Effector CD4-positive, alpha-beta T cell (primary cell): ENCODE measurements around the gene CDNF.
A peak's percentile ranks its signal among the peaks of the same experiment; 100 is the strongest.
"Not testable (repeated sequence)": the region's sequence is repeated elsewhere in the genome, so short reads cannot be mapped to it uniquely, and the experiment has no call there.

ENCODE experiments used
- DNase-seq: peaks from one replicate; pipeline ENCODE4 v3.0.0-alpha.2; 2020
- total RNA-seq: gene quantifications from one replicate; lab custom pipeline; 2026; lab: John Stamatoyannopoulos, UW

CDNF gene
- total RNA-seq: 2.1 reads per million, percentile 4 among the genes with 10 or more reads in this experiment

DNA sequence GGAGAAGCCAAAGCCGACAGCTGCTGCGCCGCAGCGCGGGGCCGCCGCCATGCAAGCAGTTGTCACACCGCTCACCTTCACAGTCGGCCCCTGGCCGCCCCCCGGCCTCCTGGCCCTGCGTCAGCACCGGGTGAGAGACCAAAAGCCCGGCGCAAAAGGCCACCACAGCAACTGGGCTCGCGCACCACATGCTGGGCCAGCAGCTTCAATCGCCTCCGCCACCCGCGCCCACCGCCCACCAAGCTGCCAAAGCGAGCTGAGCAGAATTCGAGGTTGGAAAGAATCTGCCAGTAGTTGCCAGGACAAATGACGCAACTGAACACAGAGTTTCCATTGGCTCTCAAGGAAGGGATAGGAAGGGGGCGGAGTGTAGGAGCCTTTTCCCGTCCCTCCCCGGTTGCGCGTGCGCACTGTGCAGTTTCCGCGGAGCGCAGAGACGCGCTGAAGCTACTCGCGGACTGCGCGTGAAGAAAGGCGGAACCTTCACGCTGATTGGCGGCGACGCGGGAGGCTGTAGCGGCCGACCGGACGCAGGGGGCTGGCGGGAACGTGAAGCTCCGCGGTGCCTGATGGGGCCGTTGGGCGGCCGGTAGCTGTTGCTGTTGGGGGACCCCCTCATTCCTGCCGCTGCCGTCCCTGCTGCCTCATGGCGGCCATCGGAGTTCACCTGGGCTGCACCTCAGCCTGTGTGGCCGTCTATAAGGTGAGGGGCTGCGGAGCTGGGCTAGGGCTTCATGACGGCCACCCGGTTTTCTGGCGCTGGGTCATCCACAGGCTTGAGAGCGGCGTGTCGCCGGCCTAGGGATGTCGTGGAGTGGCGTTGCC lies at the start of gene CDNF, which contains the start of the genes HSPA14 and MSANTD7:
Gene CDNF (minus strand): TSS at position 281 of the 825 bp plus-strand sequence. CDS start 91 bp downstream, at position 190.
Gene HSPA14 (plus strand): TSS at position 550 of the 825 bp plus-strand sequence. CDS start 97 bp downstream, at position 647.
Gene MSANTD7 (plus strand): TSS at position 550 of the 825 bp plus-strand sequence. CDS start 3,979 bp downstream, outside the sequence.
- DNase-seq: peak; percentile 100

DNA sequence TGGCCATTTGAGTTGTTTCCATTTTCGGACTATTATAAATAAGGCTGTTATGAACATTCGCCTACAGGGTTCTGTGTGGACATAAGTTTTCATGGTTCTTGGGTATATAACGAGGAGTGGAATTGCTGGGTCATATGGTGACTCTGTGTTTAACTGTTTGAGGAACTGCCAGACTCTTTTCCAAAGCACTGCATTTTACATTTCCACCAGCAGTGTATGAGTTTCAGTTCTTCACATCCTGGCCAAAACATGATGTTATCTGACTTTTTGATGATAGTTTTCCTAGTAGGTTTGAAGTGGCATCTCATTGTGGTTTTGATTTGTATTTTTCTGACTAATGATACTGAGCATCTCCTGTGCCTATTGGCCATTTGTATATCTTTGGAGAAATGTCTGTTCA lies 46.2 kb upstream of the CDNF start:
- DNase-seq: no peak

DNA sequence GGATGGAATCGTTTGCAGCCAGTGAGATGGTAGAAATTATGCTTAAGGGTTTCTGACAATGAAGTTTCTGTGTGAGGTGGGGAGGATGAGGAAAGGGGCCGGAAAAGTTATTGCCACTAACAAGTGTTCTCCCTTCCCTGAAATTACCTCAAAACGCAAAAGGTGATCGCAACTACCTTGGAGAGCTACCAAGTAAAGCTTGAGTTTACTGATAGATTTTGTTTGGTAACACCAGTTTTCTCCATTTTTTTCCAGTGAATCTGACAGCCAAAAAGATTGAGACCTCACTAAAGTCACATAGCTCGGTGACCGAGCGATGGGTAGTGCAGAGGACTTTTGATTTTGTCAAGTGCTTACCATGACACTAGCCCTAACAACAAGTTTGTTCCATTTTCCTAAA lies 42.4 kb upstream of the CDNF start:
- DNase-seq: no peak

DNA sequence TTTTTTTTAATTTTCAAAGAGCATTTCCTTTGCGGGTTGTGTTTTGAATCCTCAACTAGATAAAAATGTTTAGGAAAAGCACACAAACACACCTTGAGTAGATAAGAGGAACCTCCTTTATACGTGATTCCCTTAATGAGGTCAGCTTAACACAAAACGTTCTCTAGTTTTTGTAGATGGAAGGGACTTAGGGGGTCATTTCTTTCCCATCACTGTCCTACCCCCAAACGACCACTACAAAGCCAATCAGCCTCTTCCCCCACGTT lies 42.0 kb upstream of the CDNF start:
- no peak for DNase-seq

DNA sequence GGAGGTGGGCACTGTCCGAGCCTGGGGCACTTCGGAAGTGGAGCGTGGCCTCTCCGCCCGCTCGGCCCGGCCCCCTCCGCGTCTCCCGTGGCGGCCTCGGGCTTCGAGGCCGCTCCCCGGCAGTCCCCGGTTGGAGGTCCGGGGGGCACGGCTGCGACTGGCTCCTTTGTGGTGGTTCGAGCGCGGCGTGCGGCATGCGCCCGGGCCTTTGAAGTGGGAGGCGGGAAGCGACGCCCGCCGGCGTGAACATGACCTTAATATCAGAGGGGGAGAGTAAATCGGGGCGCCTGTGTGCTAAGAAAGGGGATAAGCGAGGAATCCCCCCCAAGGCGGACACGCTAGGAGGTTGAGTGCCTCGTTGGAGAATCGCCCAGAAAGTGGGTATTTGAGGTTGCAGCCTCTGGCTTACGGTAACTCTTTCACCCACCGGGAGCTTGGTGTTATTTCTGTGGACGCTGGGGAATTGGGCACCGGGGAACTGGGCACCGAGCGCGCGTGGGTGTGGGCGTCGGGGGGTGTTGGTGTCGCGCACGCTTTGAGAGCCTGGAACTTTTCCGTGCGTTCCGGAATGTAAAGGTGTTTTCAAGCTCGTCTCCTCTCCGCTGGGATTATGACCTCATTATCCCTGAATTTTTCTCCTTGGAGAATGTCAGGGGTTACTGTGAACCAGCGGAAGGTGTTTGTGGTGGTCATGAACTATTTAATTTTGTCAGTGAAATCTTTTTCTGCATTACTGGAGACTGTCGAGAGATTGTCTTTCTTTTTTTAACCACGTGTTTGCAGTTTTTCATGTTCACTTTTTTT lies 41.5 kb upstream of the CDNF start:
- DNase-seq: peak; percentile 13

DNA sequence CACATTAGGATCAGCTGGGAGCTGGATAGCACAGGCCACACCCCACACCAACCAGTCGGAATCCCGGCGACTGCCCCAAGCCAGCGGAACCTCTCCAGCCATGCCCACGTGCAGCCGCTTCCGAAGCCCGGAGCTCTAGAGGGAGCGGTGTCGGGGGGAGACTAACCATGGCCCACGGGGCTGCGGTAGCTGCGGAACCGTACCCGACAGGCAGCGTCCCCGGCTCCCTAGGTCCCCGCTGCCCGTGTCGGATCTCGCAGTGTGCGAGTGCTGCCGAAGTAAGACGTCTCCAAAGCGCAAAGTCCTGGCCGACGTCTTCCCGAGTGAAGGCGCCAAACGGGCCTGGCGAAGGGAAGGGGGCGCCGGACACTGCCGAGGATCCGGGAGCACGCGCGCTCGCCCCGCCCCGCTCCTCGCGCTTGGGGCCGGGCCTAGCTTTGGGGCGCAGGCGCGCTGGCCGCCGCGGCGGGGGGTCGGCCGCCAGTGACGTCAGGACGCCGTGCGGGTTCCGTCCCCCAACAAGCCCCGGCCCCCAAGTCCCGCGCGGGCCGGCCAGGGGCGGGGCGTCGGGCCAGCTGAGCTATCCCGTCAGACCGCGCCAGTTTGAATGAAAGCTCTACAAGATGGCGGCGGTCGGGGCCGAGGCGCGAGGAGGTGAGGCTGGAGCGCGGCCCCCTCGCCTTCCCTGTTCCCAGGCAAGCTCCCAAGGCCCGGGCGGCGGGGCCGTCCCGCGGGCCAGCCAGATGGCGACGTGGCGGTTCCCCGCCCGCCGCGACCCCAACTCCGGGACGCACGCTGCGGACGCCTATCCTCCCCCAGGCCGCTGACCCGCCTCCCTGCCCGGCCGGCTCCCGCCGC lies 40.7 kb upstream of the CDNF start, which contains the start of gene SUV39H2:
Gene SUV39H2 (plus strand): TSS at position 601 of the 858 bp plus-strand sequence. CDS start 23 bp downstream, at position 624.
- DNase-seq: peak; percentile 85

DNA sequence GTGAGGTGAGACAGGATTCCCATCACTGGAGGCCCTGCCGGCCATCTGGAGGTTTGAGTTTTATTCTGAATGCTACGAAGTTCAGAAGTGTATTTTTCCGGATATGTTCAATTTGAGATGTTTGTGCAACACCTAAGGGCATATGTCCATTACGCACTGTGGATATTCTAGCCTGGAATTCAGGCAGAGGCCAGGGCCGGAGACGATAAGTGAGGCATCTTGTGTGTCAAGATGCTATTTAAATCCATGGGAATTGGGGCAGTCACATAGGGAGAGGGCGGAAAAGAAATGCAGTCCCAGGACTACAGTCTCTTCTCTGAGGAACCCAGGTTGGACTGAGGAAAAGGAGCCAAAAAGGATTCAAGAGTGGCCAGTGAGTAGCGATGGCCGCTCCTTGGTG lies 38.9 kb upstream of the CDNF start:
- no peak for DNase-seq

DNA sequence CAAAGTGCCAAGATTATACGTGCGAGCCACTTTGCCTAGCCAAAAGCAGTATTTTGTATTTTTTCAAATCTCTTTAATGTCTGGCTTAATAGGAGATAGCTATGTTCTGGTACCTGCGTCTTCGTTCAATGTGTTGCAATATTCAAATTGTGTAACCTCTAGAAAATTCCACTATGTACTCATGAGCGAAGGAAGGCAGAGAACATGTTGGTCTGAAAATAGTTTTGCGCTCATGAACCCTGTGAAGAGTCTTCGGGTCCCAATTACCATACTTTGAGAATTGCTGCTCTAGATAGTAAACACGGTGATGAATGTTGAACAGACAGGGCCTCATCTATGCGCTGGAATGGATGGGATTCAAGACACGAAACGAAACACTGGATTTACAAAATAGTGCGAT lies 38.1 kb upstream of the CDNF start:
- DNase-seq: no peak

DNA sequence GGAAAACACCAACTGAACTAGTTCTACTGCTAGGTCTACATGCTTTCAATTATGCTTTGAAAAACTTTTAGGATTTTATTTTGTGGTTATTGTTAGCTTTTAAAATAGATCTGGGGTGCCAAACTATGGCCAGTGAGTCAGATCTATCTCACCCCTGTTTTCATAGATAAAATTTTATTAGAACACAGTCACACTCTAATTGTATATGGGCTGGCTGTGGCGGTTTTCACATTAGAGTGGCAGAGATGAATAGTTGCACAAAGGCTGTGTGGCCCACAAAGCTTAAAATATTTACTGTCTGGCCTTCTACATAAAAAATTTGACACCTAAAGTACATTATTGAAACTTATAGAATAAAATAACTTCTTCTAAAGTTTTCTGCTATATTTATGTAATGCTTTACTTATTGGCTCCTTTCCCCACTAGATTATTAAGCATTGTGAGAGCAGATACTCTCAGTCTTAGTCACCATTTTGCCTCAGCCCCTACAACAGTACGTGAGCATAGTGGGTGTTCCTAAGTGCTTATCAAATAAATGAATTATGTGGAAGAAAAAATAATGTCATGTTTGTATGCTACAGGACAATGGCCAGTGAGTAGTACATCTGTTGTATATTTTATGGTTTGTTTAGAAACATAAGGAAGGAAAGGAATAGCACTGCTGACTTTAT lies 35.4 kb upstream of the CDNF start:
- no peak for DNase-seq

DNA sequence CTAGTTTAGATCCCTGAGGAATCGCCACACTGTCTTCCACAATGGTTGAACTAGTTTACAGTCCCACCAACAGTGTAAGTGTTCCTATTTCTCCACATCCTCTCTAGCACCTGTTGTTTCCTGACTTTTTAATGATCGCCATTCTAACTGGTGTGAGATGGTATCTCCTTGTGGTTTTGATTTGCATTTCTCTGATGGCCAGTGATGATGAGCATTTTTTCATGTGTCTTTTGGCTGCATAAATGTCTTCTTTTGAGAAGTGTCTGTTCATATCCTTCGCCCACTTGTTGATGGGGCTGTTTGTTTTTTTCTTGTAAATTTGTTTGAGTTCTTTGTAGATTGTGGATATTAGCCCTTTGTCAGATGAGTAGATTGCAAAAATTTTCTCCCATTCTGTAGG lies 27.0 kb upstream of the CDNF start:
- DNase-seq: not testable (repeated sequence)

DNA sequence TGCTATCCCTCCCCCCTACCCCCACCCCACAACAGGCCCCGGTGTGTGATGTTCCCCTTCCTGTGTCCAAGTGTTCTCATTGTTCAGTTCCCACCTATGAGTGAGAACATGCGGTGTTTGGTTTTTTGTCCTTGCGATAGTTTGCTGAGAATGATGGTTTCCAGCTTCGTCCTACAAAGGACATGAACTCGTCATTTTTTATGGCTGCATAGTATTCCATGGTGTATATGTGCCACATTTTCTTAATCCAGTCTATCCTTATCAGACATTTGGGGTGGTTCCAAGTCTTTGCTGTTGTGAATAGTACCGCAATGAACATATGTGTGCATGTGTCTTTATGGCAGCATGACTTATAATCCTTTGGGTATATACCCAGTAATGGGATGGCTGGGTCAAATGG lies 26.6 kb upstream of the CDNF start:
- not testable (repeated sequence) for DNase-seq

DNA sequence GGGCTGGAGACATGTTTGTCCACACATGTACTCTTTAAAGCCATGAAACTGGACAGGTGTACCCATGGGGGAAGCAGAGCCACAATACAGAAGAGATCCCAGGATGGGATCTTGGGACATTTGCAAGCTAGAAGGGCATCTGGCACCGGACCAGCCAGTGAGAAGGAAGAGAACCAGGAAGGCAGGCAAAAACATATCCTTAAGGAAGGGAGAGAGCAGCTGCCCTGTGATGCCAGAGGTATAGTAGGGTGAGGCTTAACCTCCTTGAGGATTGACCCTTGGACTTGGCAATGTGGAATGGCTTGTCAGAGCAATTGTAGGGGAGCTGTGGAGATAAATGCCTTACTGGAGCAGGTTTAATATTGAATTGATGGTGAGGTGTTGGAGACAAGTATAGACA lies 23.0 kb upstream of the CDNF start:
- no peak for DNase-seq

DNA sequence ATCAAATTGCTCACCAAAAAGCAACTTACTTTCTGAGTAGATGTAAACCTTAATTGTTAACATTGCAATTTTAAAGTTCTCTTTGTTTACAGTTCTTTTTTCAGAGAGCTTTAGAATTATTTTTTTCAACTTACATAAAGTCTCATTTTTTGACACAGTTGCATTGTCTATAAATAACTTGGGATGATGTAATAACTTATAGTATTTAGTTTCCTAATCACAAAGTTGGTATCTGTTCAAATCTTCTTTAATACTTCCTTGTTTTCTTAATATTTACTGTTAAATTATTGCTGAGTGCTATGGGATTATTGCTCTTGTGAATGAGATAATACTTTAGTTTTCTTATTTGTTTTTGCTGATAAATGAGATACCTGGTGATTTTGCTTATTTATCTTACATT lies 21.9 kb upstream of the CDNF start:
- no peak for DNase-seq

DNA sequence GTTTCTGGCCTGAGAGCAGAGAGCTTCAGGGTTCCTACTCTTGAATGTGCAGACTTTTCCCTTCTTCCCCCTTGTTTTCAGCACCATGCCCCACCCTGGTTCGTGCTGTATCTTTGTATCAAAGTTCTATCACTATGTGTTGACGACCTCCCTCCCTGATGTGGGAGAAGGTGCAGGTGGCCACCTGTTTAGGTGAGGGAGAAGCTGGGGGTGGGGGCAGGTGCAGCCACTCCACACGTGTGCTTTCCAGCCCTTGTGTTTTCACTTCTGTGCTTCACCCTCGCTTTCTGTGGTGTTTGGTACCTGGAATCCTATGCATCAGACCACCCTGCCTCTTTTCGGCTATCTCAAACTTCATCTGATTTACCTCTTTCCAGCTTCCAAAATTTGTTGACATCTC lies 21.2 kb upstream of the CDNF start:
- no peak for DNase-seq

DNA sequence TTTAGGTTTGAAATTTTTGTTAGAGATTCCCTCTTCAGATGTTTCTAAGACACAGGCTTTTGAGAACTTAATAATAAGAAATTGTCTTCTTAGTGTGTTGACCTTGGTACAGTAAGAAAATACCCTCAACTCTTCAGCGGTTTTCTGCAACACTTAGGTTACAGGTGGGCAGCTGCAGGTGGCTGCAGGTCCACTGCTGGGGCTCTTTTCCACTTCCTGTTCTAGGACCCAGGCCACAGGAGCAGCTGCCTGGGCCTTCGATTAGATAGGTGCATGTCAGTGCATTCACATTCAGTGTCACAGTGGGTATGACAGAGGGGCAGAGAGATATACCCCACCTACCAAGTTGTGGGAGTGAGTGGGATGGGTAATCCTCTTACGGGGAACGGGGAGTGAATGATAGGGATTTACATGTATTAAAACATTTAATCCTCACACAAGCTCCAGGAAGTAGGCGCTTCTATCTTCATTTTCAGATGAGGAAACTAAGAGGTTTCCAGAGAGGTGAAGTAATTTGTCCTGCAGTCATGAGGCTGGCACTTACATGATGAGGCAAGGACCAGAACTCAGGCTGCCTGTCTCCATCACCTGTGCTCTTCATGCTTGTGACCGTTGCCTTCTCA lies 20.6 kb upstream of the CDNF start:
- no peak for DNase-seq

DNA sequence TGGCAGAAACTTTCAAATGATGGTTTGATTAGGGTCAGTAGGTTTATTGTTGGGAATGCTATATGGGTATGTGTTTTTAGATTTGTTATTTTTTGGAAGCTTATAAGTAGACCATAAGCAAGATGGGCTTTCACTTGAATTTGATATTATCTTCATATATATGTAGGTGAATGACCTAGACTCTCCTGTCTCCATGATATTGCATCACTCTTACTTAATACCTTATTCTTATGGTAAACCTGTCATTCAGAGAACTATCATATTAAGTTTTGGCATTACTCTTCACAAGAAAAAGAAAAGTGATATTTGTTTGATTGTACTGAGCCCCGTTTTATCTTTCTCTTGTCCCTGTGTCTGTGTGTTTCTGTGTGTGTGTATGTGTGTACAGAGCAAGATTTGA lies 17.6 kb upstream of the CDNF start:
- DNase-seq: no peak

DNA sequence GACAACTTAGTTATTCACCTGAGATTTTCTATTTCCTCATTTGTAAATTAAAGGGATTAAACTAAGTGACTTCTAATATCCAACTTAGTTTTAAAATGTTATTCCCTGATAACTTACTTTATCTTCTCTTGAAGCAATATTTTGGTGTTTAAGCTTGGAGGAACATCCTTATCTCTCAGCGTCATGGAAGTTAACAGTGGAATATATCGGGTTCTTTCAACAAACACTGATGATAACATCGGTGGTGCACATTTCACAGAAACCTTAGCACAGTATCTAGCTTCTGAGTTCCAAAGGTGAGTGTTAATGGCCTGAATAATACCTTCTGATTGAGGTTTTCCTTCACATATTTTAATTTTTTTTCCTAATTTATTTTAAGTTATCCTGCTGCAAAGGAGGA lies 14.4 kb upstream of the CDNF start:
- no peak for DNase-seq

DNA sequence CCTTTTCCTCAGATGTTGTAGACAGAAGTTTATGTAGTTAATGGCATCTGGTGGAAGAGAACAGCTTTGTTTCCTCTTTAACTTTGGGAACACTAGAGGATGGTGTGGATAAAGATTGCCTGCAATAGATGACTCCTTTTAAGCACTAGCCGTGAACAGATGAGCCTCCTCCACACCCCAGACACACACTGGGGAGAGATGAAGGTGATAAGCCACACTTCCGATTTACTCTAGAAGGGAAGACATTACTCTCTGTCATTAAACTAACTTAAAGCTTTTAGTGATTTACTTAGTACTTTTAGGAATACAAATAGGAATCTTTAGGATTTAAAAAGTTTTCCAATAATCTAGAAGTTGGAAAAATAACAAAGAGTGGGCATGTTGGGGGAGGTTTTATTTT lies 7.1 kb upstream of the CDNF start:
- no peak for DNase-seq

DNA sequence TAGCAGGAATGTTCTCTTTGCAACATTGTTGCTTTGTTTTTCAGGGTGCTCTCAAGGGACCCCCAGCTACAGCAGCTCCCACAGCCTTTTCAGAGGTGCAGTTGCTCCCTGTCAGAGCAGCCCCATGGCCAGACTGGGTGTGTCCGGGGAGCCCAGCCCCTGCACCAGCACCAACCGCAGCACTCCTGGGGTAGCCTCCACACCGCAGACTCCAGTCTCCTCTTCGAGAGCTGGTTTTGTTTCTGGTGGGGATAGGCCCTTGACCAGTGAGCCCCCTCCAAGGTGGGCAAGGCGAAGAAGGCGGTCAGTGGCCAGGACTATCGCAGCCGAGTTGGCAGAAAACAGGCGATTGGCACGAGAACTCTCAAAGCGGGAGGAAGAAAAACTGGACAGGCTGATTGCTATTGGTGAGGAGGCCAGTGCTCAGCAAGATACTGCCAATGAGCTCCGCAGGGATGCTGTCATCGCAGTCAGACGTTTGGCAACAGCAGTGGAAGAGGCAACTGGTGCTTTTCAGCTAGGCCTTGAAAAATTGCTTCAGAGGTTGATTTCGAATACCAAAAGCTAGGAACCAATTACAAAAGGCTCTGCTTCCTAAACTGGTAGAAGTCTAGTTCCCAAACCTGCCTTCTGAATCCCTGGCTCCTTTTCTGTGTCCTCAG lies 5.6 kb upstream of the CDNF start:
- no peak for DNase-seq

DNA sequence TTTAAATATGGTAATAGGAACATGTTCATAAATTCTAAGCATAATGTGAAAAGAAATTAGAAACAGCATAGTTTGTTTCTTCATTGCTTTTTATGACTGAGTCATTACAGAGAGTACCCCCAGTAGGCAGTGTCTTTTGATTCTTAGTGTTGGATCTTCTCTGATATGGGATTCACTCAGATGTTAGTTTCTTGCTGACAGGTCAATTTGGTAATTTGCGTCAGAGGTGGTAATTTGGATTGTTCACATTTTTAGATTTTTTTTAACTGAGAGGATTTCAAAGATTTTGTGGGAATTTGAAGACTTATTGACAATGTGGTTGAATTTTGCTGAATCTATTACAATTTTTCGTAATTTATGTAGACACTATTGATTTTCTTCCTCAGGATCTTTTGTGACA lies 2.3 kb upstream of the CDNF start:
- DNase-seq: no peak

DNA sequence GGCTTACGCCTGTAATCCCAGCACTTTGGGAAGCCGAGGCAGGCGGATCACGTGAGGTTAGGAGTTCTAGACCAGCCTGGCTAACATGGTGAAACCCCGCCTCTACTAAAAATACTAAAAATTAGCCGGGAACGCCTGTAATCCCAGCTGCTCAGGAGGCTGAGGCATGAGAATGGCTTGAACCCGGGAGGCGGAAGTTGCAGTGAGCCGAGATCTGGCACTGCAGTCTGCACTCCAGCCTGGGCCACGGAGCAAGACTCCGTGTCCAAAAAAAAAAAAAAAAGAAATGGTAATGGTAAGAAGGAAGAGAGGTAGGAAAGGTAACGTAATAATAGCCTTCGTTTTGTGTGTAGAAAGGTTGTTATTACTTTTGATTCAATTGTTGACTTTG lies 1.5 kb upstream of the CDNF start:
- DNase-seq: no peak
